Retinal pigment epithelial cell (primary cell): ENCODE results near the gene ETS1.

Source experiments
- DNase-seq: peaks from one replicate; pipeline ENCODE4 v3.0.0-alpha.2; 2010; ENCODE audit warnings: low read depth
- H3K4me3 ChIP-seq: 2 replicates; pipeline ENCODE4 v1.5.1; 2011; ENCODE audit warnings: mild to moderate bottlenecking, low read length, control low read depth, moderate library complexity
- TF ChIP-seq, protein P1 (sequence below): conservative IDR thresholded peaks from 2 replicates; pipeline ENCODE4 v1.5.1; 2011; ENCODE audit warnings: low read depth, low read length, control low read depth, inconsistent platforms

The ETS1 gene, protein sequence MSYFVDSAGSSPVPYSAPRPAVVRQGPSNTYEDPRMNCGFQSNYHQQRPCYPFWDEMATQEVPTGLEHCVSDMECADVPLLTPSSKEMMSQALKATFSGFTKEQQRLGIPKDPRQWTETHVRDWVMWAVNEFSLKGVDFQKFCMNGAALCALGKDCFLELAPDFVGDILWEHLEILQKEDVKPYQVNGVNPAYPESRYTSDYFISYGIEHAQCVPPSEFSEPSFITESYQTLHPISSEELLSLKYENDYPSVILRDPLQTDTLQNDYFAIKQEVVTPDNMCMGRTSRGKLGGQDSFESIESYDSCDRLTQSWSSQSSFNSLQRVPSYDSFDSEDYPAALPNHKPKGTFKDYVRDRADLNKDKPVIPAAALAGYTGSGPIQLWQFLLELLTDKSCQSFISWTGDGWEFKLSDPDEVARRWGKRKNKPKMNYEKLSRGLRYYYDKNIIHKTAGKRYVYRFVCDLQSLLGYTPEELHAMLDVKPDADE

DNA sequence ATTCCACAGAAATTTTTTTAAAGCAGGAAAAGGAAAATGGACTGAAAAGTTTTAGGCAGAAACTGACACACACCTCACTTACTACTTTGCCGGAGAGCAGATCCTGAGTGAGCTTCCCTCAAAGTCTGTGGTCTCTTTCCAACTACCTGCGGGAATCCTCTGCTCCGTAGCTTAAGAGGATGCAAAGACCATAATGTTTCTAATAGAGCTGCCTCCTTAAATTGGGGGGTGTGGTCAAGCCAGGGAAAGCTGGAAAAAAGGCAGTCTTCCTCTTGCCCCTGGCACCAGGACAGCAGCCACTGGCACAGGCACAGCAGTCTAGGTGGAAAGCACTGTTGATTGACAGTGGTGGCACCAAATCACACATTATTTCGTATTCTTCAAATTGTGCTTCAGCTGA lies at the start of gene ETS1:
Gene ETS1 (minus strand): TSS at position 144 of the 400 bp plus-strand sequence. CDS start 14,428 bp downstream, outside the sequence.
- H3K4me3 ChIP-seq, result peak within 1 kb of the TSS; percentile 37
- TF ChIP-seq, protein P1, sequence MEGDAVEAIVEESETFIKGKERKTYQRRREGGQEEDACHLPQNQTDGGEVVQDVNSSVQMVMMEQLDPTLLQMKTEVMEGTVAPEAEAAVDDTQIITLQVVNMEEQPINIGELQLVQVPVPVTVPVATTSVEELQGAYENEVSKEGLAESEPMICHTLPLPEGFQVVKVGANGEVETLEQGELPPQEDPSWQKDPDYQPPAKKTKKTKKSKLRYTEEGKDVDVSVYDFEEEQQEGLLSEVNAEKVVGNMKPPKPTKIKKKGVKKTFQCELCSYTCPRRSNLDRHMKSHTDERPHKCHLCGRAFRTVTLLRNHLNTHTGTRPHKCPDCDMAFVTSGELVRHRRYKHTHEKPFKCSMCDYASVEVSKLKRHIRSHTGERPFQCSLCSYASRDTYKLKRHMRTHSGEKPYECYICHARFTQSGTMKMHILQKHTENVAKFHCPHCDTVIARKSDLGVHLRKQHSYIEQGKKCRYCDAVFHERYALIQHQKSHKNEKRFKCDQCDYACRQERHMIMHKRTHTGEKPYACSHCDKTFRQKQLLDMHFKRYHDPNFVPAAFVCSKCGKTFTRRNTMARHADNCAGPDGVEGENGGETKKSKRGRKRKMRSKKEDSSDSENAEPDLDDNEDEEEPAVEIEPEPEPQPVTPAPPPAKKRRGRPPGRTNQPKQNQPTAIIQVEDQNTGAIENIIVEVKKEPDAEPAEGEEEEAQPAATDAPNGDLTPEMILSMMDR, result no peak
- no peak for DNase-seq

DNA sequence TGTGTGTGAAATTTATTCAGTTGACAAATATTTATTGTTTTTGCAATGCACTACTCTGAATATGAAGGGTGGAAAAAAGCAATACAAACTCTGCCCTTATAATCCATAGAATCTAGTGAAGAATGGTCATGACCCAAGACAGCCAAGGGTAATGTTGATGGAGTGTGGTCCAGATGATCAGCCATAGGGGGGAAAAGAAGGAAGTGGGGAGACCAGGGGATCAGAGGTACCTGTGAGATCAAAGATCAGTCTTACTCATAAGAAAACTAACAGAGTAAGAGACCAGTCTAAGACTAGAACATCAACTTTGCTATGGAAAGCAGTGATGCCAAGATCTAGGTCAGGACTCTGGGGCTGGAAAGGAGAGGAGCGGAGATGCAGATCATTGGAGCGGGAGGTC lies 47.0 kb upstream of the ETS1 start:
- DNase-seq, result no peak
- no peak overlapping the region for H3K4me3 ChIP-seq
- TF ChIP-seq, protein P1, result no peak

DNA sequence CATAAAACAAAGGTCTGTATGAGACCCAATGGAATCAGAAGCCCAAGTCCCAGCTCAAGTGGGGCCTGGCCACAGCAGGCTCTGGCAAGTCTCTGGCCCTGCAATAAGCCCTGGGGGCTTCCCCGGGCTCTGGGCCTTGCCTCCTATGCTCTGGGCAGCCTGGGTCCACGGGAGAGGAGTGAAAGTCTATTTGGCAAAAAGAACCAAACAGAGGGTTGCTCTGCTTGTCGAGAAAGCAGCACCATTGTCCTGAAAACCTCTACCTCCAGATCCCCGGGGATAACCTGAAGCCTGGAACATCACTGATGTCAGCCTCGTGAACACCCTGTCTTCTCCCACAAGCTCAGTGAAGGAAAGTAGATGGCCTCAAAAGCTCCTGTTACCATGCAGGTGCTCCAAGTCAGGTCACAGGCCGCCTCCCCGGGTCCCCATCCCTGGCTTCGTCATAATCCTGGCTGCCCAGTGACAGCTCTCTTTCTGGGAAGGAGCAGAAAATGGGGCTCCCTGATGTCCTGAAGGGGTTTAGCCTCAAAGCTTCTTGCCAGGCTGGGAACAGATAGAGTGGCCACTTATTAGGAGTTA lies 46.1 kb upstream of the ETS1 start:
- no peak for DNase-seq
- TF ChIP-seq, protein P1, result no peak
- no peak overlapping the region for H3K4me3 ChIP-seq

DNA sequence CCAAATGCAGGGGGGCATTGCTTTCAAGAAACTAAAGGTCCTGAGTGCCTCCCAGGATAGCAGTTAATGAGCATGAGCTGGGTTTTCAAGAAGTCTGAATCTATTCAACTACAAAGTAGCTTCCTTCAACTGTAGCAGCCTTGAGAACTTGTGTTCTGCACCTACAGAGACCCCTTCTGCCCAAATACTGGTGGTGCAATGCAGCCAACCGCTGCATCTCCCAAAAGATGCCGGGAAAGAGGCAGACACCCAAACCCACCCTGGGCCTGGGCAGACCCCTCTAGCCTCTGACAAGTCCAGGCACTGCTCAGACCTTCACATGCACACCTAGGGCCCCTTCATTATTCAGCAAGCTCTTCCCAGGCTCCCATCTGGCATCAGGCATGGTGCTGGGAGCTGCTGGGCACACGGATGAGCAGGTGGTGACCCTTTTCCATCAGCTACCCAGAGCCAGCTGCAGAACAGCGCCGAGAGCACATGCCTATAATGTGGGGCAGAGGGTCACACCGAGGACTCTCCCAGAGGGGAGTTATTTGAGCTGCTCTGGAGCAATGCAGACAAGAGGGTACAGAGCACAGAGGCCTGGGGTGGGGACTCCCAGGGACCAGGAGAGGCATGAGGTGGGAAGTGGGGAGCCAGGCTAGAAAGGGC lies 44.9 kb upstream of the ETS1 start:
- DNase-seq, result peak; percentile 13
- H3K4me3 ChIP-seq, result no peak overlapping the region
- TF ChIP-seq, protein P1, result peak; percentile 88

DNA sequence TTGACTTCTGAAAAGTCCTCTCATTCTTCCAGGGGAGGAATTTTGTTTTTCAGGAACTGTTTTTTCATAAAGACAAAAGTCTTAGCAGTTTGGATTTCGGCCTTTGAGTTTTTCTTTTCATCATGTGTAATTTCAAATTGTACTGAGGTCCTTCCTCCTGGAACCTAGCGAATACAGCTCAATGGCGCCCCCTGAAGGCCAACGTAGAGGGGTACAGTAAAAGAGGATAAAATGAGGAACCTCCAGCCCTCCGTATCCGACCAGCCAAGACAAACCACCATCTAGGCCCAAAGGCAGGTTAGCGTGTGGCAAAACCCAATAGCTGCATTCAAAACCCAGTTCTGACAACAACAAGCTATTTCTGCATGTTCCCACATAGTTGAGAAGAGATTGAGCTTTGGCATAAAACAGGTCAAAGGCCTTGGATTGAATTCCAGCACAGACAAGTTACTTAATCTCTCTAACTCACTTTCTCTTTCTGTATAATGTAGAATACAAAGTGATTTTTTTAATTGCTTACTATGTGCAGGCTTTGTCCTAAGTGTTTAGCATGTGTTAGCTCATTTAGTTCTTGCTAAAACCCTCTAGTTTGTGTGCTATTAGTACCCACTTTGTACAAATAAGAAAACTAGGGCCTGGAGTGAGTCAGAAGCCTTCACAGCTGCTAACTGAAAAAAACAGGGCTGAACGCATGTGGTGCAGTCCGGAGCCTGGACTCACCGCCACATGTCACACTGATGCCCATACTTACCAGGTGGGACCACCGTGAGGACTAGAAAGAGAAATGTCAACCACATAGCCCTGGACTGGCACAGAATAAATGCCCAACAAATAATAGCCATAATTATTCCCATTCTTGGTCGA lies 43.2 kb upstream of the ETS1 start:
- no peak overlapping the region for H3K4me3 ChIP-seq
- peak; percentile 33 for DNase-seq
- TF ChIP-seq, protein P1, result peak; percentile 88

DNA sequence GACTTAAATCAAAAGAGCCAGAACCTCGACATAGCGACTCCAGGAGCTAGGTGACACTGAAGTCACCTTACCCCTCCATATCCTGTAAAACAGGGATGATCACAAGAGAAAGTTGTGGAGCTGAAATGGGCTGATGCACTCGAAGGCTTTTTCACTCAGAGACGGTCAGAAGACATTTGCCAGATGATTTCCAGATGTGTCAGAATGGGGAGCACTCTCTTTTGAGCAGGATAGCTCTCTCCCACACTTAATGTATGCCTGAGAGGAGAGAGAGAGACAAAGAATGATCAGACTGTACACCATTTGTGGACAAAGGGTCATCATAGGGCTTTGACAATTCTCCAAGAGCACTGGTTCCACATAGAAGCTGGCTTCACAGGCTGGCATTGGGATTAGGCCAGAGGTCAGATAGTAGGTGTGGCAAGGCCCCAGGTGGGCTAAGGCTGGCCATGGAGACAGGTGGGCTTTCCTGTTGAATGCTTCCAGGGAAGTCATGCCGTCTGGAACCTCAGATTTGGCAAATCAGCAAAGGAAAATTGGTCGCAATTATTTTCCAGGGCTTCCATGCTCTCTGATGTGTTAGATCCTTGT lies 42.3 kb upstream of the ETS1 start:
- DNase-seq, result no peak
- no peak overlapping the region for H3K4me3 ChIP-seq
- TF ChIP-seq, protein P1, result no peak
